Measurements from ENCODE around the gene FXYD5.

GRCh38 chr19:35126624-35126959 lies 27.9 kb upstream of the FXYD5 start:
- TF ChIP-seq POLR2A (IDR thresholded peaks at IDR 0.05) (no peak), CTCF (IDR thresholded peaks at IDR 0.05) (no peak)

Data from uterus (tissue), 2 donors.